ENCODE measurements around the gene SQOR. TPM values are rescaled to one million over a fixed set of nuclear protein-coding genes. Genes with fewer than 3 reads are reported as not detected.

The SQOR gene
- total and polyA plus RNA-seq, 9 donors, result 5.5 to 35.1 (median 11.8) TPM

GRCh38 chr15:45669422-45669821, 34.6 kb downstream of the SQOR start:
- Histone ChIP-seq H3K27ac (peak overlapping the region in 1 of 2 donors; percentile 15), H3K36me3 (no peaks in the 10 kb centered on the region), H3K27me3 (no peaks in the 10 kb centered on the region), H3K4me3 (no peak overlapping the region), H3K9me3 (no peaks in the 10 kb centered on the region), H3K4me1 (ENCODE audit: insufficient read depth) (peaks cover 1% of the 10 kb centered on the region)
- DNase-seq, result no peak
- no peak for TF ChIP-seq EP300 (IDR thresholded peaks at IDR 0.05)
- no peak for TF ChIP-seq CTCF (IDR thresholded peaks at IDR 0.05)
- no peak for TF ChIP-seq POLR2A (IDR thresholded peaks at IDR 0.05)
- WGBS, 3 donors, result 15 to 31% (median 20%) methylated on average over 3 of the region's 3 CpGs
- intact Hi-C loops (cut with DNase I), result no loop called here

GRCh38 chr15:45670091-45670490, 35.3 kb downstream of the SQOR start:
- Histone ChIP-seq H3K36me3 (no peaks in the 10 kb centered on the region), H3K27ac (peak overlapping the region in 1 of 2 donors; percentile 15), H3K27me3 (no peaks in the 10 kb centered on the region), H3K4me3 (no peak overlapping the region), H3K4me1 (ENCODE audit: insufficient read depth) (peaks cover 1% of the 10 kb centered on the region), H3K9me3 (no peaks in the 10 kb centered on the region)
- TF ChIP-seq POLR2A (IDR thresholded peaks at IDR 0.05), result no peak
- no peak for TF ChIP-seq CTCF (IDR thresholded peaks at IDR 0.05)
- WGBS, 3 donors, result 8 to 23% (median 14%) methylated on average over 5 of the region's 5 CpGs
- intact Hi-C loops (cut with DNase I), result no loop called here
- DNase-seq, result no peak

DNA sequence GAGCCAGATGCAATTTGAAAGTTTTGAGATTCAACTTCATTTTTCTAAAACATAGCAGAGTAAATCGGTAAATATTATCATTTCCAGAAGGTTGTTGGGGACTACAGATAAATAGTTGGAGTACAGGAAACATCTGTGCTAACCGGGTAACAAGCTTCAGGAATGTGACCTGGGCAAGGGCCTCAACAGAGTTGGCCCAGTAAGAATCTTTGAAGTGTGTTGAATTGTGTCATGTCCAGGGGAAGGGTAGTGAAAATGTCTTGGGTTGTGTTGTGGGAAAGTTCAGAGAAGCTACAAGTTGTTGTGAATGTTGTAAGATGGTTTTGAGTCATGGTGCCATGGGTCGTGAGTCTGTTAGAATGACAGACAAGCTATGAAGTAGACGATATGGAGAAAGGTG, 35.7 kb downstream of the SQOR start:
- Histone ChIP-seq H3K27me3 (no peaks in the 10 kb centered on the region), H3K4me3 (no peak overlapping the region), H3K36me3 (no peaks in the 10 kb centered on the region), H3K9me3 (no peaks in the 10 kb centered on the region), H3K27ac (no peak overlapping the region), H3K4me1 (ENCODE audit: insufficient read depth) (peaks cover 1% of the 10 kb centered on the region)
- DNase-seq, result no peak
- WGBS, 3 donors, result 9 to 28% (median 13%) methylated on average over 4 of the region's 4 CpGs
- intact Hi-C loops (cut with DNase I), result no loop called here
- TF ChIP-seq CTCF (IDR thresholded peaks at IDR 0.05) (no peak), POLR2A (IDR thresholded peaks at IDR 0.05) (no peak), EP300 (IDR thresholded peaks at IDR 0.05) (no peak)

- H3K27ac ChIP-seq, result no peak overlapping the region
- no peaks in the 10 kb centered on the region for H3K36me3 ChIP-seq
- intact Hi-C loops (cut with DNase I), result no loop called here
- no peaks in the 10 kb centered on the region for H3K9me3 ChIP-seq
- no peak for TF ChIP-seq EP300 (IDR thresholded peaks at IDR 0.05)
- no peak for TF ChIP-seq POLR2A (IDR thresholded peaks at IDR 0.05)
- no peak for TF ChIP-seq CTCF (IDR thresholded peaks at IDR 0.05)
- DNase-seq, result no peak
- no peaks in the 10 kb centered on the region for H3K27me3 ChIP-seq
- WGBS, 3 donors, result 62 to 68% (median 67%) methylated on average over 3 of the region's 3 CpGs
- no peak overlapping the region for H3K4me3 ChIP-seq
- H3K4me1 ChIP-seq (ENCODE audit: insufficient read depth), result no peaks in the 10 kb centered on the region
These were observed 39.8 kb downstream of the SQOR start for GRCh38 chr15:45674677-45675076.

DNA sequence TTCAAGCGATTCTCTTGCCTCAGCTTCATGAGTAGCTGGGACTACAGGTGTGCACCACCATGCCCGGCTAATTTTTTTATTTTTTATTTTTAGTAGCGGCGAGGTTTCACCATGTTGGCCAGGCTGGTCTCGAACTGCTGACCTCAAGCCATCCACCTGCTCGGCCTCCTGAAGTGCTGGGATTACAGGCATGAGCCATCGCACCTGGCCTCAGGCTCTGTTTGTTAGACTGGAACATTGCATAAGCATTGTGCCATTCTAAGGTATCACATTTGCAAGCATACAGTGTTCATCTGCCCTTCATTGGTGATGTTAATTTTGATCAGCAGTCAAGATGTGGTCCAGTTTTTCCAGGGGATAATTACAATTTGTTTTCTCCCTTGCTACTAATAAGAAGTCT, 43.0 kb downstream of the SQOR start:
- no peak overlapping the region for H3K27ac ChIP-seq
- H3K36me3 ChIP-seq, result no peaks in the 10 kb centered on the region
- no peak for TF ChIP-seq CTCF (IDR thresholded peaks at IDR 0.05)
- TF ChIP-seq POLR2A (IDR thresholded peaks at IDR 0.05), result no peak
- no peak for TF ChIP-seq EP300 (IDR thresholded peaks at IDR 0.05)
- intact Hi-C loops (cut with DNase I), result no loop called here
- H3K4me1 ChIP-seq (ENCODE audit: insufficient read depth), result no peaks in the 10 kb centered on the region
- WGBS, 3 donors, result 97 to 98% (median 97%) methylated on average over 7 of the region's 7 CpGs
- no peaks in the 10 kb centered on the region for H3K9me3 ChIP-seq
- no peak overlapping the region for H3K4me3 ChIP-seq
- no peaks in the 10 kb centered on the region for H3K27me3 ChIP-seq
- DNase-seq, result no peak
